ENCODE data around the gene DUSP23.

- TF ChIP-seq, protein P1, sequence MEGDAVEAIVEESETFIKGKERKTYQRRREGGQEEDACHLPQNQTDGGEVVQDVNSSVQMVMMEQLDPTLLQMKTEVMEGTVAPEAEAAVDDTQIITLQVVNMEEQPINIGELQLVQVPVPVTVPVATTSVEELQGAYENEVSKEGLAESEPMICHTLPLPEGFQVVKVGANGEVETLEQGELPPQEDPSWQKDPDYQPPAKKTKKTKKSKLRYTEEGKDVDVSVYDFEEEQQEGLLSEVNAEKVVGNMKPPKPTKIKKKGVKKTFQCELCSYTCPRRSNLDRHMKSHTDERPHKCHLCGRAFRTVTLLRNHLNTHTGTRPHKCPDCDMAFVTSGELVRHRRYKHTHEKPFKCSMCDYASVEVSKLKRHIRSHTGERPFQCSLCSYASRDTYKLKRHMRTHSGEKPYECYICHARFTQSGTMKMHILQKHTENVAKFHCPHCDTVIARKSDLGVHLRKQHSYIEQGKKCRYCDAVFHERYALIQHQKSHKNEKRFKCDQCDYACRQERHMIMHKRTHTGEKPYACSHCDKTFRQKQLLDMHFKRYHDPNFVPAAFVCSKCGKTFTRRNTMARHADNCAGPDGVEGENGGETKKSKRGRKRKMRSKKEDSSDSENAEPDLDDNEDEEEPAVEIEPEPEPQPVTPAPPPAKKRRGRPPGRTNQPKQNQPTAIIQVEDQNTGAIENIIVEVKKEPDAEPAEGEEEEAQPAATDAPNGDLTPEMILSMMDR (conservative IDR thresholded peaks at IDR 0.05; ENCODE audit: low read length) = no peak
- no peak for TF ChIP-seq EZH2phosphoT487 (IDR thresholded peaks at IDR 0.05; ENCODE audit: borderline replicate concordance, low read depth, low read length)
Measured at GRCh38 chr1:159779403-159779851, 1.3 kb upstream of the DUSP23 start.
